ENCODE results near the gene RRP8.

RRP8 gene

GRCh38 chr11:6563121-6563619 is 40.2 kb downstream of the RRP8 start:
- TF ChIP-seq CTCF (IDR thresholded peaks at IDR 0.05; ENCODE audit: borderline replicate concordance, insufficient read depth, low read depth, low read length), result no peak
- H3K4me3 ChIP-seq (ENCODE audit: low read depth, low read length), result no peak overlapping the region

GRCh38 chr11:6561288-6561687 is 42.1 kb downstream of the RRP8 start:
- no peak for TF ChIP-seq CTCF (IDR thresholded peaks at IDR 0.05; ENCODE audit: borderline replicate concordance, insufficient read depth, low read depth, low read length)
- H3K4me3 ChIP-seq (ENCODE audit: low read depth, low read length), result no peak overlapping the region

GRCh38 chr11:6559369-6559768 is 44.0 kb downstream of the RRP8 start:
- no peak overlapping the region for H3K4me3 ChIP-seq (ENCODE audit: low read depth, low read length)
- no peak for TF ChIP-seq CTCF (IDR thresholded peaks at IDR 0.05; ENCODE audit: borderline replicate concordance, insufficient read depth, low read depth, low read length)

GRCh38 chr11:6557761-6558674 is 45.4 kb downstream of the RRP8 start:
- no peak for TF ChIP-seq CTCF (IDR thresholded peaks at IDR 0.05; ENCODE audit: borderline replicate concordance, insufficient read depth, low read depth, low read length)
- no peak overlapping the region for H3K4me3 ChIP-seq (ENCODE audit: low read depth, low read length)

GRCh38 chr11:6557063-6557462 is 46.4 kb downstream of the RRP8 start:
- TF ChIP-seq CTCF (IDR thresholded peaks at IDR 0.05; ENCODE audit: borderline replicate concordance, insufficient read depth, low read depth, low read length), result no peak
- H3K4me3 ChIP-seq (ENCODE audit: low read depth, low read length), result no peak overlapping the region

GRCh38 chr11:6556139-6556949 is 47.1 kb downstream of the RRP8 start:
- TF ChIP-seq CTCF (IDR thresholded peaks at IDR 0.05; ENCODE audit: borderline replicate concordance, insufficient read depth, low read depth, low read length), result no peak
- no peak overlapping the region for H3K4me3 ChIP-seq (ENCODE audit: low read depth, low read length)
